Neural cell (in vitro differentiated cells): Measurements from ENCODE around the gene BCL2A1.

ENCODE experiments used
- CTCF ChIP-seq: fragments of 450-650 bp; IDR thresholded peaks from 2 replicates; pipeline ENCODE4 v1.5.1; 2014; ENCODE audit warnings: antibody characterized with exemption, mild to moderate bottlenecking, moderate library complexity; ENCODE audit not compliant: poor library complexity, severe bottlenecking
- EP300 ChIP-seq: fragments of 450-650 bp; conservative IDR thresholded peaks from 2 replicates; pipeline ENCODE4 v1.6.1; 2014; ENCODE audit warnings: antibody characterized with exemption, mild to moderate bottlenecking, moderate library complexity; ENCODE audit not compliant: poor library complexity, severe bottlenecking
- EZH2 ChIP-seq: fragments of 200-600, 300-800 bp; shearing (Covaris generic), sonication (generic); IDR thresholded peaks from 2 replicates; pipeline ENCODE4 v1.6.1; 2014; ENCODE audit warnings: antibody characterized with exemption, low read length, borderline replicate concordance, mild to moderate bottlenecking; ENCODE audit not compliant: insufficient read depth, poor library complexity, severe bottlenecking
- MXI1 ChIP-seq: fragments of 450-650 bp; conservative IDR thresholded peaks from 2 replicates; pipeline ENCODE4 v1.6.1; 2014; ENCODE audit warnings: antibody characterized with exemption, mild to moderate bottlenecking; ENCODE audit not compliant: poor library complexity, severe bottlenecking
- POLR2AphosphoS5 ChIP-seq: IDR thresholded peaks from 2 replicates; pipeline ENCODE4 v1.6.1; 2012
- RAD21 ChIP-seq: fragments of 450-650 bp; conservative IDR thresholded peaks from 2 replicates; pipeline ENCODE4 v1.6.1; 2014; ENCODE audit warnings: antibody characterized with exemption, mild to moderate bottlenecking, moderate library complexity
- SMC3 ChIP-seq: fragments of 450-650 bp; conservative IDR thresholded peaks from 2 replicates; pipeline ENCODE4 v1.6.1; 2014; ENCODE audit warnings: antibody characterized with exemption, mild to moderate bottlenecking, moderate library complexity; ENCODE audit not compliant: poor library complexity
- TAF1 ChIP-seq: IDR thresholded peaks from 2 replicates; pipeline ENCODE4 v1.6.1; 2012; ENCODE audit warnings: low read depth
- TF ChIP-seq, protein P1 (sequence below): IDR thresholded peaks from 2 replicates; pipeline ENCODE4 v1.6.1; 2012; ENCODE audit warnings: borderline replicate concordance

- no peak for TF ChIP-seq EZH2
- TF ChIP-seq MXI1 = no peak
- no peak for TF ChIP-seq CTCF
- TF ChIP-seq POLR2AphosphoS5 = no peak
- no peak for TF ChIP-seq SMC3
- TF ChIP-seq EP300 = no peak
- no peak for TF ChIP-seq RAD21
- TF ChIP-seq, protein P1, sequence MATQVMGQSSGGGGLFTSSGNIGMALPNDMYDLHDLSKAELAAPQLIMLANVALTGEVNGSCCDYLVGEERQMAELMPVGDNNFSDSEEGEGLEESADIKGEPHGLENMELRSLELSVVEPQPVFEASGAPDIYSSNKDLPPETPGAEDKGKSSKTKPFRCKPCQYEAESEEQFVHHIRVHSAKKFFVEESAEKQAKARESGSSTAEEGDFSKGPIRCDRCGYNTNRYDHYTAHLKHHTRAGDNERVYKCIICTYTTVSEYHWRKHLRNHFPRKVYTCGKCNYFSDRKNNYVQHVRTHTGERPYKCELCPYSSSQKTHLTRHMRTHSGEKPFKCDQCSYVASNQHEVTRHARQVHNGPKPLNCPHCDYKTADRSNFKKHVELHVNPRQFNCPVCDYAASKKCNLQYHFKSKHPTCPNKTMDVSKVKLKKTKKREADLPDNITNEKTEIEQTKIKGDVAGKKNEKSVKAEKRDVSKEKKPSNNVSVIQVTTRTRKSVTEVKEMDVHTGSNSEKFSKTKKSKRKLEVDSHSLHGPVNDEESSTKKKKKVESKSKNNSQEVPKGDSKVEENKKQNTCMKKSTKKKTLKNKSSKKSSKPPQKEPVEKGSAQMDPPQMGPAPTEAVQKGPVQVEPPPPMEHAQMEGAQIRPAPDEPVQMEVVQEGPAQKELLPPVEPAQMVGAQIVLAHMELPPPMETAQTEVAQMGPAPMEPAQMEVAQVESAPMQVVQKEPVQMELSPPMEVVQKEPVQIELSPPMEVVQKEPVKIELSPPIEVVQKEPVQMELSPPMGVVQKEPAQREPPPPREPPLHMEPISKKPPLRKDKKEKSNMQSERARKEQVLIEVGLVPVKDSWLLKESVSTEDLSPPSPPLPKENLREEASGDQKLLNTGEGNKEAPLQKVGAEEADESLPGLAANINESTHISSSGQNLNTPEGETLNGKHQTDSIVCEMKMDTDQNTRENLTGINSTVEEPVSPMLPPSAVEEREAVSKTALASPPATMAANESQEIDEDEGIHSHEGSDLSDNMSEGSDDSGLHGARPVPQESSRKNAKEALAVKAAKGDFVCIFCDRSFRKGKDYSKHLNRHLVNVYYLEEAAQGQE = no peak
- TF ChIP-seq TAF1 = no peak
Measured at GRCh38 chr15:79948761-79949160, 22.2 kb downstream of the BCL2A1 start.
